Ishikawa (cell line): ENCODE measurements around the gene GNG7.

ENCODE experiments used
- CEBPB ChIP-seq: IDR thresholded peaks from 2 replicates; pipeline ENCODE4 v1.6.1; 2012
- EP300 ChIP-seq: IDR thresholded peaks from 2 replicates; pipeline ENCODE4 v1.6.1; 2012; ENCODE audit warnings: borderline replicate concordance
- NFIC ChIP-seq: IDR thresholded peaks from 2 replicates; pipeline ENCODE4 v1.6.1; 2012
- RAD21 ChIP-seq: IDR thresholded peaks from 2 replicates; pipeline ENCODE4 v1.6.1; 2012; ENCODE audit warnings: low read depth
- REST ChIP-seq: IDR thresholded peaks from 2 replicates; pipeline ENCODE4 v1.6.1; 2012; ENCODE audit warnings: low read depth, mild to moderate bottlenecking
- TAF1 ChIP-seq: IDR thresholded peaks from 2 replicates; pipeline ENCODE4 v1.6.1; 2012; ENCODE audit warnings: low read depth, mild to moderate bottlenecking
- TCF12 ChIP-seq: IDR thresholded peaks from 2 replicates; pipeline ENCODE4 v1.6.1; 2012; ENCODE audit warnings: low read depth
- USF1 ChIP-seq: IDR thresholded peaks from 2 replicates; pipeline ENCODE4 v1.6.1; 2012
- YY1 ChIP-seq: IDR thresholded peaks from 2 replicates; pipeline ENCODE4 v1.6.1; 2012; ENCODE audit warnings: low read depth

- no peak for TF ChIP-seq REST
- TF ChIP-seq RAD21, result no peak
- no peak for TF ChIP-seq TCF12
- TF ChIP-seq TAF1, result no peak
- TF ChIP-seq EP300, result no peak
- TF ChIP-seq YY1, result no peak
- no peak for TF ChIP-seq CEBPB
- no peak for TF ChIP-seq NFIC
- TF ChIP-seq USF1, result no peak
Measured at GRCh38 chr19:2723345-2723715, 20.8 kb upstream of the GNG7 start.
